Small intestine (tissue), 16 donors: ENCODE results near the gene UGT2B11. TPM values are rescaled to one million over a fixed set of nuclear protein-coding genes. Genes with fewer than 3 reads are reported as not detected.
A peak's percentile ranks its signal among the peaks of the same experiment; 100 is the strongest.
"Not testable (repeated sequence)": the region's sequence is repeated elsewhere in the genome, so short reads cannot be mapped to it uniquely, and the experiment has no call there.

ENCODE experiments used
- DNase-seq, 2 donors: peaks; one replicate each; pipeline versions ENCODE4 v3.0.0 to v3.0.0-alpha.2; 2013
- FAIRE-seq: peaks from 2 replicates; lab custom pipeline; 2012; peaks lifted over from hg19 to GRCh38; lab: Jason Lieb, UNC
- H3K27ac ChIP-seq, 3 donors: one replicate each; pipeline ENCODE4 v1.5.1; 2013; ENCODE audit warnings: low read length in 2 of 3, mild to moderate bottlenecking in 2 of 3, control low read depth in 1 of 3, inconsistent platforms in 1 of 3, low read depth in 1 of 3, moderate library complexity in 1 of 3
- H3K27me3 ChIP-seq, 3 donors: one replicate each; pipeline ENCODE4 v1.6.1; 2013; ENCODE audit warnings: low read length in 3 of 3, inconsistent platforms in 1 of 3; ENCODE audit not compliant: control insufficient read depth in 3 of 3, insufficient read depth in 3 of 3
- H3K36me3 ChIP-seq, 3 donors: one replicate each; pipeline ENCODE4 v1.6.1; 2013; ENCODE audit warnings: low read length in 3 of 3, inconsistent platforms in 1 of 3, low read depth in 1 of 3, mild to moderate bottlenecking in 1 of 3, moderate library complexity in 1 of 3; ENCODE audit not compliant: control insufficient read depth in 3 of 3, insufficient read depth in 2 of 3
- H3K4me1 ChIP-seq, 3 donors: one replicate each; pipeline ENCODE4 v1.6.1; 2013; ENCODE audit warnings: low read length in 2 of 3, inconsistent platforms in 1 of 3, low read depth in 1 of 3, mild to moderate bottlenecking in 1 of 3, moderate library complexity in 1 of 3; ENCODE audit not compliant: control insufficient read depth in 3 of 3, insufficient read depth in 2 of 3
- H3K4me3 ChIP-seq, 3 donors: one replicate each; pipeline ENCODE4 v1.5.1; 2013; ENCODE audit warnings: low read length in 3 of 3, control low read depth in 1 of 3, inconsistent platforms in 1 of 3, low read depth in 1 of 3, mild to moderate bottlenecking in 1 of 3, moderate library complexity in 1 of 3
- H3K9me3 ChIP-seq, 2 donors: one replicate each; pipeline ENCODE4 v1.6.1; 2013; ENCODE audit warnings: low read depth in 1 of 2, low read length in 1 of 2; ENCODE audit not compliant: control insufficient read depth in 2 of 2, insufficient read depth in 1 of 2
- WGBS, 3 donors: extraction: QIAGEN DNeasy Blood & Tissue Kit; methylation state at CpG; one replicate each; pipeline ENCODE4 v1.1.7; 2013; 5-methylcytosine and 5-hydroxymethylcytosine counted together
- long read RNA-seq, 10 donors: transcript quantifications; one replicate each; lab custom pipeline, GENCODE V29; 2026
- polyA plus RNA-seq, 4 donors: library from polyadenylated mRNA; stranded (reverse) in 3 of 4; unstranded in 1 of 4; fragments of 200-250 nt in 3 of 4; fragments of 120-200 nt in 1 of 4; gene quantifications; one replicate each; pipeline versions ENCODE4 v1.2.1 to v1.2.3, GENCODE V29; 2013
- donor health status: healthy with polysubstance abuse.
- donor health status: control.
- donor health status: control.
- donor health status: Bipolar disorder and iron deficiency.
- donor health status: healthy.

The UGT2B11 gene
- polyA plus RNA-seq: 1 to 10 TPM in 1 of 4 donors, under 1 TPM in 1, not detected in 2; 0.09 to 1.1 TPM
- long read RNA-seq, donor 1: 0 reads
- long read RNA-seq, donor 2: 0 reads
- long read RNA-seq, donor 3: 0 reads
- long read RNA-seq, donor 4: 0 reads
- long read RNA-seq, donor 5: 0 reads
- long read RNA-seq, donor 6: 0 reads
- long read RNA-seq, donor 7: 0 reads
- long read RNA-seq, donor 8: 0 reads
- long read RNA-seq, donor 9: 0 reads
- long read RNA-seq, donor 10: 0 reads

DNA sequence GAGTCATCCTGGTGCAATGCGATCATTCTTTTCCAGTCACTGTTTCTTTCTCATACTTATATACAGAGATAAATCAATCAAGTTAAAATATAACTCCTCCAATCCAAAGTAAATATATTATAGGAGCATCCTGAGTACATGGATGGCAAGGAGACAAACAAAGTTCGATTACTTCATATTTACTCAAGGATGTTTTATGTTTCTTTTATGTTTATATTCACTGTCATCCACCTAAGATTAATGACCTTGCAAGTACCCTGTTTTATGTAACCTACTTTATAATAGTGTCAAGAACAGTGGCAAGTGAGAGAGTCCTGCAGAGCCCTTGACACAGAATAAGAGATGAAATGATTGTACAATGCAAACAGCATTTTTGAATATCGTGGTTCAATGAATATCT lies at the start of gene UGT2B11:
Gene UGT2B11, minus strand, starts transcription at position 33 of the 400 bp plus-strand sequence. Its CDS starts 26 bp downstream, at position 7.
- peak in 1 of 2 donors; percentile 1 for DNase-seq
- Histone ChIP-seq H3K27me3 (no peaks in the 10 kb centered on the region), H3K9me3 (no peaks in the 10 kb centered on the region), H3K4me3 (no peak within 1 kb of the TSS), H3K36me3 (no peaks in the 10 kb centered on the region), H3K4me1 (no peaks in the 10 kb centered on the region), H3K27ac (no peak within 1 kb of the TSS)
- 40 to 48% (median 45%) methylated on average over 3 of the region's 3 CpGs for WGBS, 3 donors
- FAIRE-seq: no peak

DNA sequence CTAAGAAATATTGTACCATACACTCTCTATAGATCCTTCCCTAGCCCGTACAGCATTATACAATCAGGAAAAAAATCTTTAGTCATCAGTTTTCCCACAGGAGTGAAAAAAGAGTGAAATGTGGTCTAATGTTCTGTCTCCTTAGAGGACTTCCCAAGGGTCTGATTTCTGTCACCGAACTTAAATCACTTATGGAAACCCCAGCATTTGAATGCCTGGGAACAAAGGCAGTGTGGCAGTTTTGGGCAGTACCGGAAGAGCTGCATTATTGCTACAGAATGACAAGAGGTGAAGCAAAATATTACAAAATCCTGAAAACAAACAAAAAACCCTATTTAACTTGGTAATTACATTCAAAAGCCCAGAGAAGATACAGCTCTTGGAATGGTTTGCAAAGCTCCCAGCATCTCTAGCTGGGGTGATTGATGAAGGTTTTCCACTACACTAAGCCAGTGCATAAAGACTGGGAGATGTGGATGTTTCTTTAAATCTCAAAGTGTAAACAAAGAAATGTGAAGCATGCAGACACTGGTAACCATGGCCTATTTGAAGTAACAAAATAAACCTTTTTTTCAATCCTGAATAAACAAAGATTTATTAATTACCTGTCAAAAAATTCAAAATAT lies 38.7 kb upstream of the UGT2B11 start:
- FAIRE-seq, H3K4me1 ChIP-seq: not testable (repeated sequence)

DNA sequence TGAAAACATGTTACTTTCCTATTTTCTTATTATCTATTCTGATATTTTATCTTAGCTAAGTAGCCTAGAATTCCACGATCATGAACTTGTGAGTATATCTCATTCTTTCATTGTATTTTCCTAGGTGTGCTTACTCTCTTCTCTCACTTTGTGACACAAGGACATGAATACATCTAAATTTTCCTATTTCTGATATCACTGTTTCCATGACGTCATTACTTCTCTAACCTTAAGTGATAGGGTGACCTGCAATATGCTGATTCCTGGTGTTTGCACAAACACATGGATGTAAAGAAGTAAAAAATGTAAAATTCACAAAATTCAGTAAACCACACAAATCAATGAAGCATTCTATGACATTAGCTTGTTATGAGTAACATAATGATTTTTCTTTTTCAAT lies 36.3 kb upstream of the UGT2B11 start:
- WGBS, 3 donors: 80 to 89% (median 88%) methylated on average over 2 of the region's 2 CpGs
- not testable (repeated sequence) for FAIRE-seq, DNase-seq, H3K4me1 ChIP-seq, H3K36me3 ChIP-seq, H3K27ac ChIP-seq, H3K4me3 ChIP-seq, H3K27me3 ChIP-seq, H3K9me3 ChIP-seq

More for the DNA sequence above, 38.7 kb upstream of the UGT2B11 start:
- DNase-seq, H3K9me3 ChIP-seq, H3K27me3 ChIP-seq, H3K27ac ChIP-seq, H3K4me3 ChIP-seq, H3K36me3 ChIP-seq: not testable (repeated sequence)
- WGBS, 3 donors: 84 to 90% (median 87%) methylated on average over 3 of the region's 3 CpGs

- not testable (repeated sequence) for H3K36me3 ChIP-seq, DNase-seq, FAIRE-seq, H3K27ac ChIP-seq, H3K4me3 ChIP-seq, H3K27me3 ChIP-seq
- peaks cover 0 to 13% (median 2%) of the 10 kb centered on the region in 3 donors for H3K4me1 ChIP-seq
- WGBS, 3 donors: 74 to 87% (median 78%) methylated on average over 3 of the region's 3 CpGs
- H3K9me3 ChIP-seq: peaks cover 0 to 15% of the 10 kb centered on the region in 2 donors
Observed at GRCh38 chr4:69242562-69243240, 28.2 kb upstream of the UGT2B11 start.

DNA sequence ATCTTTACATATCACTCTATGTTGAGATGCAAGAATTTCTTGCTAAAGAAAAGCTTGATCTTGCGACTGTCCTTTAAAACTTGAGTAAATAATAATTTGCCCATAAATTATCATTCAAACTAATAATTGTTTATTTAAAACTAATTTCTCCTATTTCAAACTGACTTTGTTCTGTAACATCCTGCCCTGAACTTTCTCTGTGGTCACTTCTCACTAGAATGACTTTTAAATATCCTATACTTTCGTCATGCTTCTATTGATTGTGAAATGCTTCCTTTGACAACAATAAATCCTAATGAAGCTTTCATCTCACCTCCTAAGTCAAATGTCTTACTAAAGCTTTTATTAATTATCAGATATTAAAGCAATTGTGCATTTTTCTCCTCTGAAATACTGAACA lies 27.2 kb upstream of the UGT2B11 start:
- WGBS, 3 donors: 70 to 81% (median 77%) methylated on average over 2 of the region's 2 CpGs
- FAIRE-seq: not testable (repeated sequence)

DNA sequence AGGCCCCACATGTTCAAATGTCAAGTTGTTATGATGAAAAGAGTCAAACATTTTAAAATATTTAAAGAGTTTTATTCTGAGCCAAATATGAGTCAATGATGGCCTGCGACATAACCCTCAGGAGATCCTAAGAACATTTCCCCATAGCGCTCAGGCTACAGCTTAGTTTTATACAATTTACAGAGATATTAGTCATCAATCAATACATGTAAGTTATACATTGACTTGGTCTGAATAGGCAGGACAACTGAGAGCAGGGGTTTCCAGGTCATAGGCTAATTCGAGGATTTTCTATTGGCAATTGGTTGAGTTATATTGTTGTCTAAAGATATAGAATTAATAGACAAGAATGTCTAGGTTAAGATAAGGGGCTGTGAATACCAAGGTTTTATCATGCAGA lies 26.2 kb upstream of the UGT2B11 start:
- not testable (repeated sequence) for H3K36me3 ChIP-seq, H3K4me3 ChIP-seq, H3K27me3 ChIP-seq
- Histone ChIP-seq H3K9me3 (peaks cover 0 to 11% of the 10 kb centered on the region in 2 donors), H3K4me1 (peaks cover 0 to 13% (median 2%) of the 10 kb centered on the region in 3 donors), H3K27ac (peak overlapping the region in 2 of 3 donors; percentile 9 to 64)
- peak; percentile 52 to 90 for DNase-seq
- WGBS, 3 donors: 16 to 65% (median 38%) methylated on average over 3 of the region's 3 CpGs
- peak; percentile 99 for FAIRE-seq

More for the DNA sequence above, 27.2 kb upstream of the UGT2B11 start:
- H3K27ac ChIP-seq, DNase-seq, H3K36me3 ChIP-seq, H3K27me3 ChIP-seq, H3K4me3 ChIP-seq: not testable (repeated sequence)
- Histone ChIP-seq H3K4me1 (peaks cover 0 to 13% (median 2%) of the 10 kb centered on the region in 3 donors), H3K9me3 (peaks cover 0 to 11% of the 10 kb centered on the region in 2 donors)

GRCh38 chr4:69239557-69240168 lies 25.1 kb upstream of the UGT2B11 start:
- peak; percentile 74 to 94 for DNase-seq
- peak overlapping the region in 2 of 3 donors; percentile 41 to 64 for H3K27ac ChIP-seq
- 41 to 56% (median 46%) methylated on average over 6 of the region's 6 CpGs for WGBS, 3 donors

GRCh38 chr4:69239092-69239491 lies 24.5 kb upstream of the UGT2B11 start:
- H3K27me3 ChIP-seq: no peaks in the 10 kb centered on the region
- peaks cover 0 to 13% (median 2%) of the 10 kb centered on the region in 3 donors for H3K4me1 ChIP-seq
- peak overlapping the region in 1 of 3 donors; percentile 47 for H3K27ac ChIP-seq
- whole genome bisulfite sequencing, 3 donors: 68 to 90% (median 78%) methylated on average over 2 of the region's 2 CpGs
- FAIRE-seq: no peak
- no peaks in the 10 kb centered on the region for H3K36me3 ChIP-seq
- no peak for DNase-seq
- no peak overlapping the region for H3K4me3 ChIP-seq
- peaks cover 0 to 6% of the 10 kb centered on the region in 2 donors for H3K9me3 ChIP-seq

More at GRCh38 chr4:69239557-69240168, 25.1 kb upstream of the UGT2B11 start:
- FAIRE-seq: peak; percentile 33
- no peaks in the 10 kb centered on the region for H3K27me3 ChIP-seq
- peaks cover 0 to 6% of the 10 kb centered on the region in 2 donors for H3K9me3 ChIP-seq
- H3K4me1 ChIP-seq: peaks cover 0 to 13% (median 2%) of the 10 kb centered on the region in 3 donors
- H3K4me3 ChIP-seq: no peak overlapping the region
- no peaks in the 10 kb centered on the region for H3K36me3 ChIP-seq
